NCI-H345 treated with DMSO at 0.1 percent for 48 hours (cell line): ENCODE results near the gene ALG12.
"Not testable (repeated sequence)": the region's sequence is repeated elsewhere in the genome, so short reads cannot be mapped to it uniquely, and the experiment has no call there.

Experiments used
- DNase-seq: peaks from one replicate; lab custom pipeline; 2025; ENCODE audit not compliant: unreplicated experiment; lab: John Stamatoyannopoulos, UW

ALG12 gene

GRCh38 chr22:49869086-49869830 lies 49.0 kb downstream of the ALG12 start:
- DNase-seq: no peak

GRCh38 chr22:49867303-49868265 lies 50.7 kb downstream of the ALG12 start:
- no peak for DNase-seq

- no peak for DNase-seq
Observed at GRCh38 chr22:49866646-49867045, 51.6 kb downstream of the ALG12 start.

- DNase-seq: no peak
Observed at GRCh38 chr22:49866134-49866533, 52.1 kb downstream of the ALG12 start.

GRCh38 chr22:49865156-49865555 lies 53.1 kb downstream of the ALG12 start:
- DNase-seq: no peak

- no peak for DNase-seq
Observed at GRCh38 chr22:49863931-49864330, 54.3 kb downstream of the ALG12 start.

- DNase-seq: no peak
Observed at GRCh38 chr22:49862496-49862776, 55.8 kb downstream of the ALG12 start.

- DNase-seq: no peak
Observed at GRCh38 chr22:49861642-49862495, 56.4 kb downstream of the ALG12 start.

- no peak for DNase-seq
Observed at GRCh38 chr22:49858827-49859226, 59.4 kb downstream of the ALG12 start.

- no peak for DNase-seq
Observed at GRCh38 chr22:49856766-49857618, 61.2 kb downstream of the ALG12 start.

- DNase-seq: no peak
Observed at GRCh38 chr22:49856343-49856742, 61.9 kb downstream of the ALG12 start.

GRCh38 chr22:49855251-49855911 lies 62.9 kb downstream of the ALG12 start:
- no peak for DNase-seq

GRCh38 chr22:49853981-49854831 lies 64.0 kb downstream of the ALG12 start:
- DNase-seq: no peak

- peak; percentile 83 for DNase-seq
Observed at GRCh38 chr22:49852898-49853894, 65.0 kb downstream of the ALG12 start, which contains the start of gene ZBED4. TSS of gene ZBED4 (plus strand) at chr22:49853844. CDS start at chr22:49883663, 29,819 bp downstream.

- DNase-seq: not testable (repeated sequence)
Observed at GRCh38 chr22:49852568-49852897, 65.7 kb downstream of the ALG12 start.

GRCh38 chr22:49850959-49851802 lies 67.1 kb downstream of the ALG12 start:
- no peak for DNase-seq
